22Rv1 (cell line): ENCODE measurements around the gene CISD3.

Experiments used
- CTCF ChIP-seq: fragments of 450-650 bp; IDR thresholded peaks from 2 replicates; pipeline ENCODE4 v1.5.1; 2017; ENCODE audit warnings: mild to moderate bottlenecking
- ZFX ChIP-seq: fragments of 450-650 bp; IDR thresholded peaks from 2 replicates; pipeline ENCODE4 v1.6.1; 2017; ENCODE audit warnings: antibody characterized with exemption, borderline replicate concordance

- TF ChIP-seq CTCF (peak; percentile 94), ZFX (no peak)
These were observed at the start of gene CISD3 for GRCh38 chr17:38729886-38730525.
